Measurements from ENCODE around the gene MYO1A. TPM values are rescaled to one million over a fixed set of nuclear protein-coding genes. Genes with fewer than 3 reads are reported as not detected.

MYO1A gene
- total RNA-seq (not detected in 2 replicates), polyA plus RNA-seq (1.5 TPM in 1 of 2 replicates, not detected in the other)

GRCh38 chr12:57049890-57050289, at the start of gene MYO1A:
Gene MYO1A, minus strand, starts transcription at chr12:57050129. Its CDS starts 1,806 bp downstream, at chr12:57048323.
- peak; percentile 25 to 54 for DNase-seq (ENCODE audit: low read depth in 1 of 2, low spot score in 1 of 2)
- no peaks in the 10 kb centered on the region for H3K27me3 ChIP-seq
- no peak for TF ChIP-seq CTCF (IDR thresholded peaks at IDR 0.05; ENCODE audit: low read depth, low read length)

GRCh38 chr12:57099047-57099714, 49.3 kb upstream of the MYO1A start:
- no peaks in the 10 kb centered on the region for H3K27me3 ChIP-seq
- TF ChIP-seq CTCF (IDR thresholded peaks at IDR 0.05; ENCODE audit: low read depth, low read length), result no peak
- H3K4me3 ChIP-seq, result no peak overlapping the region
- H3K4me1 ChIP-seq (ENCODE audit: low read depth), result peaks cover 5% of the 10 kb centered on the region
- H3K9me3 ChIP-seq (ENCODE audit: low read depth), result no peaks in the 10 kb centered on the region
- no peak overlapping the region for H3K27ac ChIP-seq
- no peak for DNase-seq (ENCODE audit: low read depth in 1 of 2, low spot score in 1 of 2)
- H3K36me3 ChIP-seq, result peaks cover 7% of the 10 kb centered on the region

More at GRCh38 chr12:57049890-57050289, at the start of gene MYO1A:
- H3K27ac ChIP-seq, result no peak within 1 kb of the TSS
- H3K4me1 ChIP-seq (ENCODE audit: low read depth), result no peaks in the 10 kb centered on the region
- H3K36me3 ChIP-seq, result no peaks in the 10 kb centered on the region
- no peak within 1 kb of the TSS for H3K4me3 ChIP-seq
- no peaks in the 10 kb centered on the region for H3K9me3 ChIP-seq (ENCODE audit: low read depth)

GRCh38 chr12:57098546-57098945, 48.6 kb upstream of the MYO1A start:
- Histone ChIP-seq H3K27me3 (no peaks in the 10 kb centered on the region), H3K4me3 (no peak overlapping the region), H3K36me3 (peaks cover 7% of the 10 kb centered on the region), H3K4me1 (ENCODE audit: low read depth) (peaks cover 7% of the 10 kb centered on the region), H3K27ac (no peak overlapping the region), H3K9me3 (ENCODE audit: low read depth) (no peaks in the 10 kb centered on the region)
- DNase-seq (ENCODE audit: low read depth in 1 of 2, low spot score in 1 of 2), result no peak
- no peak for TF ChIP-seq CTCF (IDR thresholded peaks at IDR 0.05; ENCODE audit: low read depth, low read length)

GRCh38 chr12:57097554-57097835, 47.6 kb upstream of the MYO1A start:
- H3K9me3 ChIP-seq (ENCODE audit: low read depth), result no peaks in the 10 kb centered on the region
- peaks cover 7% of the 10 kb centered on the region for H3K36me3 ChIP-seq
- H3K27me3 ChIP-seq, result no peaks in the 10 kb centered on the region
- no peak for TF ChIP-seq CTCF (IDR thresholded peaks at IDR 0.05; ENCODE audit: low read depth, low read length)
- DNase-seq (ENCODE audit: low read depth in 1 of 2, low spot score in 1 of 2), result no peak
- peaks cover 7% of the 10 kb centered on the region for H3K4me1 ChIP-seq (ENCODE audit: low read depth)
- no peak overlapping the region for H3K4me3 ChIP-seq
- H3K27ac ChIP-seq, result no peak overlapping the region

- H3K9me3 ChIP-seq (ENCODE audit: low read depth), result no peaks in the 10 kb centered on the region
- no peak for DNase-seq (ENCODE audit: low read depth in 1 of 2, low spot score in 1 of 2)
- H3K4me1 ChIP-seq (ENCODE audit: low read depth), result peaks cover 7% of the 10 kb centered on the region
- peaks cover 9% of the 10 kb centered on the region for H3K36me3 ChIP-seq
- peak overlapping the region; percentile 16 for H3K27ac ChIP-seq
- H3K4me3 ChIP-seq, result no peak overlapping the region
- no peaks in the 10 kb centered on the region for H3K27me3 ChIP-seq
- TF ChIP-seq CTCF (IDR thresholded peaks at IDR 0.05; ENCODE audit: low read depth, low read length), result no peak
Measured at GRCh38 chr12:57096748-57097553, 47.0 kb upstream of the MYO1A start.
